DMS 273 (cell line): Measurements from ENCODE around the gene CIB2.
A peak's percentile ranks its signal among the peaks of the same experiment; 100 is the strongest.

Source experiments
- DNase-seq: peaks from one replicate; lab custom pipeline; 2025; ENCODE audit not compliant: unreplicated experiment; lab: John Stamatoyannopoulos, UW

CIB2 gene

GRCh38 chr15:78109156-78109555 is 22.1 kb downstream of the CIB2 start:
- no peak for DNase-seq

GRCh38 chr15:78108300-78109084 is 22.8 kb downstream of the CIB2 start:
- DNase-seq = peak; percentile 90

GRCh38 chr15:78107471-78107870 is 23.8 kb downstream of the CIB2 start:
- no peak for DNase-seq

- DNase-seq = no peak
These were observed 25.6 kb downstream of the CIB2 start for GRCh38 chr15:78105476-78106241.

- no peak for DNase-seq
These were observed 26.4 kb downstream of the CIB2 start for GRCh38 chr15:78104566-78105475.

GRCh38 chr15:78104119-78104479 is 27.1 kb downstream of the CIB2 start:
- no peak for DNase-seq

GRCh38 chr15:78103406-78104118 is 27.7 kb downstream of the CIB2 start:
- DNase-seq = no peak

GRCh38 chr15:78102741-78103140 is 28.5 kb downstream of the CIB2 start:
- DNase-seq = no peak

- DNase-seq = no peak
These were observed 29.0 kb downstream of the CIB2 start for GRCh38 chr15:78102211-78102610.

- DNase-seq = no peak
These were observed 29.7 kb downstream of the CIB2 start for GRCh38 chr15:78101423-78102105.

GRCh38 chr15:78100886-78101285 is 30.4 kb downstream of the CIB2 start:
- DNase-seq = no peak

- DNase-seq = no peak
These were observed 33.0 kb downstream of the CIB2 start for GRCh38 chr15:78098131-78098755.

- DNase-seq = no peak
These were observed 33.6 kb downstream of the CIB2 start for GRCh38 chr15:78097667-78098066.

GRCh38 chr15:78093242-78094020 is 37.8 kb downstream of the CIB2 start:
- DNase-seq = no peak

GRCh38 chr15:78092261-78093041 is 38.8 kb downstream of the CIB2 start, which contains the start of gene SH2D7:
Gene SH2D7, plus strand, starts transcription at chr15:78092561. Its CDS starts 24 bp downstream, at chr15:78092585.
- no peak for DNase-seq

- no peak for DNase-seq
These were observed 40.7 kb downstream of the CIB2 start for GRCh38 chr15:78090422-78091063.

GRCh38 chr15:78088773-78089080 is 42.5 kb downstream of the CIB2 start:
- no peak for DNase-seq
